ENCODE results near the gene CBLN1. TPM values are rescaled to one million over a fixed set of nuclear protein-coding genes. Genes with fewer than 3 reads are reported as not detected.

The CBLN1 gene
- total and polyA plus RNA-seq, 2 experiments from 2014 or later: 0.42 to 1.2 TPM

DNA sequence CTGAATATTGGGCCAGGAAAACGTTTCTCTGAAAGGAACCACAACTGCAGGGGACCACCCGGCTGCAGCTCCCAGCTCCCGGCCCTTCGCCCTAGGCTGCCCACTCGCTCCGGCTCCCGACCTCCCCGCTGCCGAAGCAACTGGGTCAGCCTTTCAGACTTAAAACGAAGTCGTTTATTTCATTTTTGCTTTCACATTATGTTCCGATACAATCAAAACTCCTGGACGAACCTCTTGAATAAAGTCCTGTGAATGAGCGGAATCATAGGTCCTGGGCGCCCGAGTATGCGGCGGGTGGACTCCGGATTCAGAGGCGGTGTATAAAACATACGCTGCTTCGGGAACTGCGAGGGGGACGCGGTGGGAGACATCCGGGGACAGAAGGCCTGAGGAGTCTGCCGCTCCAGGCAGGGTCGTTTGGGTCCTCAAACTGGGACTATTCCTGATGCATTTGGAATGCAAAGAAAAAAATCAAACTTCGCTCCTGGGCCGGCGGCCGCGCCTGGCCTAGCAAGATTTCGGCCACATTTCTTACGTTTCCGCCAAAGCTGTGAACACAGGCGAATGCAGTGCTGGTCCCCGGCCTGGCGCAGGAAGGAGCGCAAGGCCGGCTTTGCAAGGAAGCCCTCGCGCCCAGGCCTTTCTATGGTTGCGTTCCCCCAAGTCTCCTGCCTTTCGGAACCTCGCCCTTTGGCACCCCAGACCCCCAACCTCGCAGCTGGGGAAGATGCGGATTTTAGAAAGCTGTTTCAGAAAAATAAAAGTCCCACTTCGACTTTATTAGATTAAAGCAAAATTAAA lies 3.7 kb downstream of the CBLN1 start:
- peaks cover 9% of the 10 kb centered on the region for H3K4me1 ChIP-seq (ENCODE audit: low read depth)

DNA sequence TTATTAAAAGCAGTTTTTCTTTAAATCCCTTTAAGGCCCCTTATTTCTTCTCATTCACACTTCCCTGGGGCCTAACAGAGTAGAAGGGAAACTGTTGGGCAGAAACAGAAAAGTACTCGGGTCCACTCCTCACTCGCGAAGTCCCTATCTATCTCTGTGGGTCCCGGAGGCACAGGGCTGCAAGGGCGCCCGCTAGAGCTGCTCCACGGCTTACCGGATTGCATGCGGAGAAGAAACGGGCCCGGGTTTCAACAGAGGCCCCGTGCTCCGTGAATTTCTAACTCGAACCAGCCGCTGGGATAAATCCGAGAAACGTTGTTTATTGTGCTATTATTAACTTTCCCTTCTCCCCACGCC lies 4.3 kb downstream of the CBLN1 start:
- peaks cover 5% of the 10 kb centered on the region for H3K4me1 ChIP-seq (ENCODE audit: low read depth)
- no peaks in the 10 kb centered on the region for H3K36me3 ChIP-seq
- H3K27me3 ChIP-seq: peaks cover 93% of the 10 kb centered on the region
- H3K27ac ChIP-seq: no peak overlapping the region
- H3K9me3 ChIP-seq (ENCODE audit: low read depth): no peaks in the 10 kb centered on the region
- H3K4me3 ChIP-seq: no peak overlapping the region
- TF ChIP-seq, protein P1, sequence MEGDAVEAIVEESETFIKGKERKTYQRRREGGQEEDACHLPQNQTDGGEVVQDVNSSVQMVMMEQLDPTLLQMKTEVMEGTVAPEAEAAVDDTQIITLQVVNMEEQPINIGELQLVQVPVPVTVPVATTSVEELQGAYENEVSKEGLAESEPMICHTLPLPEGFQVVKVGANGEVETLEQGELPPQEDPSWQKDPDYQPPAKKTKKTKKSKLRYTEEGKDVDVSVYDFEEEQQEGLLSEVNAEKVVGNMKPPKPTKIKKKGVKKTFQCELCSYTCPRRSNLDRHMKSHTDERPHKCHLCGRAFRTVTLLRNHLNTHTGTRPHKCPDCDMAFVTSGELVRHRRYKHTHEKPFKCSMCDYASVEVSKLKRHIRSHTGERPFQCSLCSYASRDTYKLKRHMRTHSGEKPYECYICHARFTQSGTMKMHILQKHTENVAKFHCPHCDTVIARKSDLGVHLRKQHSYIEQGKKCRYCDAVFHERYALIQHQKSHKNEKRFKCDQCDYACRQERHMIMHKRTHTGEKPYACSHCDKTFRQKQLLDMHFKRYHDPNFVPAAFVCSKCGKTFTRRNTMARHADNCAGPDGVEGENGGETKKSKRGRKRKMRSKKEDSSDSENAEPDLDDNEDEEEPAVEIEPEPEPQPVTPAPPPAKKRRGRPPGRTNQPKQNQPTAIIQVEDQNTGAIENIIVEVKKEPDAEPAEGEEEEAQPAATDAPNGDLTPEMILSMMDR (IDR thresholded peaks at IDR 0.05; ENCODE audit: low read depth, low read length): no peak
- DNase-seq (ENCODE audit: low read depth in 1 of 2, low spot score in 1 of 2): no peak

More for the DNA sequence above, 3.7 kb downstream of the CBLN1 start:
- peak in 1 of 2 donors; percentile 7 for DNase-seq (ENCODE audit: low read depth in 1 of 2, low spot score in 1 of 2)
- TF ChIP-seq, protein P1 (IDR thresholded peaks at IDR 0.05; ENCODE audit: low read depth, low read length): no peak
- Histone ChIP-seq H3K9me3 (ENCODE audit: low read depth) (no peaks in the 10 kb centered on the region), H3K36me3 (no peaks in the 10 kb centered on the region), H3K27ac (no peak overlapping the region), H3K4me3 (no peak overlapping the region), H3K27me3 (peaks cover 93% of the 10 kb centered on the region)

DNA sequence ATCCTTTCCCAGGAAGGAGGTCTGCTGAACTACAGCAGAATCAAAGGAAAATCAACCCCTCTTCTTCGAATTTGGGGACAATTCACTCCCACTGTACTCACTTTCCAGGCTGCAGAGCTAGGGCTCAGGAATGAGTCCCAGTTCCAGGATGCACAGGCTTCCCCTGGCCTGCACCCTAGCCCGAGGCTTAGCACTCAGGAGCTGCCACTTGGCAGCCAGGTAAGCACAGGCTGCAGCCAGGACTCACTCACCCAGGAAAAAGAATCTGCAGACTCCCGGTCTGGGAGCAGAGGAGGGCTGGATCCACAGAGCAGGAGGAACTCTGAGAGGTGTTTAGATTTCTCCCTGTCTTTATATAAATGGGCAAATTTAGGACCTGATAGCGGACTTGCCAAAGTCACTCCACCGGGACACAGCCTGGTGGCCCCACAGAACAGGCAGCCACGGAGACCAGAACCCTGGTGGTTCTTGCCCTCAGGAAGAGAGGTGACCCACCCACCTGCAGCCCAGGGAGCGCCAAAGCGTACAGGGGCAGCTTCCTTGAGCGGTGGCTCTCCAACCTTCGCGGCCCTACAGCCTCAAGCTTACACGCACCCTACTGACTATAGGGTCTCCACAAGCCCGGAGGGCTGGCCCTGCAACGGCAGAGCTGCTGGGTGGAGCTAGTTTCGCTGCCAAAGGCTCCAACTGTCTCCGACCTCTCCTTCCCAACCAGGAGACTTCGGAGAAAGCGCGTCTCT lies 4.8 kb downstream of the CBLN1 start:
- H3K27ac ChIP-seq: no peak overlapping the region
- H3K9me3 ChIP-seq (ENCODE audit: low read depth): no peaks in the 10 kb centered on the region
- DNase-seq (ENCODE audit: low read depth in 1 of 2, low spot score in 1 of 2): no peak
- peaks cover 5% of the 10 kb centered on the region for H3K4me1 ChIP-seq (ENCODE audit: low read depth)
- H3K27me3 ChIP-seq: peaks cover 98% of the 10 kb centered on the region
- TF ChIP-seq, protein P1 (IDR thresholded peaks at IDR 0.05; ENCODE audit: low read depth, low read length): no peak
- no peaks in the 10 kb centered on the region for H3K36me3 ChIP-seq
- H3K4me3 ChIP-seq: no peak overlapping the region

DNA sequence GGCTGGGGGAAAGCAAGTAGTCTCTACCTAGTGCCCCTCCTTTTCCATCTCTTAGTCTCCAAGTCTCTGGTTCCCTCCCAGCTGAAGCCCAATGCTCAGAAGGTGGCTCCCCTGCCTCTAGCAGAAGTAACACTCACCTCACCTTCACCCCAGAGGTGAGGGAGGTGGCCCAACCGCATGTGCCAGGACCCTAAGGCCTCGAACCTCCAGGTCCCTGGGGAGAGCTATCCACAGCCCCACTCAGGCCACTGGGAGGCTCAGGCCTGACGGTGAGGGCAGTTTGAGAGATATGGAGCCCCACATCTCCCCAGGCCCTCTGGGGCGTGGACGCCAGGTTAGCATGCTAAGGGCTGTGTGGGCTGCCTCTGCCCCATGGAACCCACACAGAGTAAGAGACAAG lies 5.8 kb downstream of the CBLN1 start:
- H3K36me3 ChIP-seq: no peaks in the 10 kb centered on the region
- no peaks in the 10 kb centered on the region for H3K9me3 ChIP-seq (ENCODE audit: low read depth)
- H3K4me3 ChIP-seq: no peak overlapping the region
- TF ChIP-seq, protein P1 (IDR thresholded peaks at IDR 0.05; ENCODE audit: low read depth, low read length): no peak
- H3K27me3 ChIP-seq: peaks cover 98% of the 10 kb centered on the region
- no peak overlapping the region for H3K27ac ChIP-seq
- DNase-seq (ENCODE audit: low read depth in 1 of 2, low spot score in 1 of 2): no peak
- H3K4me1 ChIP-seq (ENCODE audit: low read depth): peaks cover 5% of the 10 kb centered on the region

DNA sequence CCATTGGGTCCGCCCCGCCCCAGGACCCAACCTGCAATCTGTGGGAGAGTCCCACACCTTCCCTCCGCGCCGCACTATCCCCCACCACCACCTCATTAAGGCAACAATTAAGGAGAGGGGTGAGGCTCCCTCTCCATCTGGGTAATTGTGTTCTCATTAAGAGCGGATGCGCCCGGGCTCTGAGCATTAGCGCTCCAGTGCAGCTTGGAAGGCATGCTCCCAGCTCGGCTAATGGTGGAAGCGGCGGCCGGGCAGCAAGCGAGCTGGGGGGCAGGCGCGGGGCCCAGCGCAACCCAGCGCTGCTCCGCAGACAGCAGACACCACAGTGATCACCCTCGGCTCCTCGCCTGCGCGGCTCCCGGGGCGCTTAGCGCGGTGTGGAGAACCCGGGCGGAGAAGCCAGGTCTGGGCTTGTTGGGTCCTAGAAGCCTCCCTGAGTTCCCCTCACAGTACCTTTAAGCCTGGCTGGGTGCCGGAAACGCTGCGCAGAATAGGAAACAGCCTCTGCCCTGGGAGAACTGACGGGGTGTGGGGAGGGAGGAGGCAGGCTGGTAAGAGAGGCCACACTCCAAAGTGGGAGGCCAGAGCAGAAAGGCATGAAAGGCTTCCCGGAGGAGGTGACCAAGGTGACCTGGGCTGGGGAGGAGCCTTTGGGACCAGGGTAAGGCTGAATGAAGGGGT lies 6.4 kb downstream of the CBLN1 start:
- Histone ChIP-seq H3K4me3 (no peak overlapping the region), H3K9me3 (ENCODE audit: low read depth) (no peaks in the 10 kb centered on the region), H3K27ac (no peak overlapping the region), H3K36me3 (no peaks in the 10 kb centered on the region), H3K27me3 (peaks cover 97% of the 10 kb centered on the region), H3K4me1 (ENCODE audit: low read depth) (peaks cover 5% of the 10 kb centered on the region)
- DNase-seq (ENCODE audit: low read depth in 1 of 2, low spot score in 1 of 2): no peak
- TF ChIP-seq, protein P1 (IDR thresholded peaks at IDR 0.05; ENCODE audit: low read depth, low read length): no peak
